H9 (cell line): ENCODE results near the gene MYB. TPM values are rescaled to one million over a fixed set of nuclear protein-coding genes. Genes with fewer than 3 reads are reported as not detected.

Experiments used
- DNase-seq: peaks from one replicate; pipeline ENCODE4 v3.0.0-alpha.2; 2017
- H2AFZ ChIP-seq: one replicate; pipeline ENCODE4 v1.6.1; 2013; ENCODE audit warnings: mild to moderate bottlenecking, low read length, control low read depth, moderate library complexity
- H2AK5ac ChIP-seq: 2 replicates; pipeline ENCODE4 v1.6.1; 2013; ENCODE audit warnings: low read length, control low read depth, mixed read lengths; ENCODE audit not compliant: insufficient read length
- H2BK120ac ChIP-seq: one replicate; pipeline ENCODE4 v1.6.1; 2013; ENCODE audit warnings: low read depth, mild to moderate bottlenecking, low read length, control low read depth, inconsistent platforms; ENCODE audit not compliant: poor library complexity, severe bottlenecking
- H2BK12ac ChIP-seq: 2 replicates; pipeline ENCODE4 v1.6.1; 2013; ENCODE audit warnings: low read length, control low read depth, mixed read lengths, low read depth; ENCODE audit not compliant: insufficient read length
- H2BK15ac ChIP-seq: 2 replicates; pipeline ENCODE4 v1.6.1; 2013; ENCODE audit warnings: low read depth, low read length, control low read depth
- H2BK20ac ChIP-seq: one replicate; pipeline ENCODE4 v1.6.1; 2013; ENCODE audit warnings: low read depth, mild to moderate bottlenecking, low read length, control low read depth, inconsistent platforms; ENCODE audit not compliant: poor library complexity, severe bottlenecking
- H2BK5ac ChIP-seq: 2 replicates; pipeline ENCODE4 v1.6.1; 2013; ENCODE audit warnings: low read length, control low read depth, mixed read lengths; ENCODE audit not compliant: insufficient read length
- H3K14ac ChIP-seq: 2 replicates; pipeline ENCODE4 v1.6.1; 2013; ENCODE audit warnings: low read length, control low read depth; ENCODE audit not compliant: insufficient read depth
- H3K18ac ChIP-seq: 2 replicates; pipeline ENCODE4 v1.6.1; 2013; ENCODE audit warnings: low read depth, mild to moderate bottlenecking, mixed read lengths, low read length, control low read depth; ENCODE audit not compliant: insufficient read length
- H3K23ac ChIP-seq: 2 replicates; pipeline ENCODE4 v1.6.1; 2013; ENCODE audit warnings: low read length, control low read depth, mixed read lengths, low read depth; ENCODE audit not compliant: insufficient read length
- H3K23me2 ChIP-seq: 2 replicates; pipeline ENCODE4 v1.6.1; 2013; ENCODE audit warnings: low read depth, mild to moderate bottlenecking, mixed read lengths, low read length, control low read depth; ENCODE audit not compliant: insufficient read length, poor library complexity, severe bottlenecking
- H3K27ac ChIP-seq: 2 replicates; pipeline ENCODE4 v1.5.1; 2013; ENCODE audit warnings: low read length, control low read depth, mixed read lengths, low read depth; ENCODE audit not compliant: insufficient read length
- H3K27me3 ChIP-seq: 2 replicates; pipeline ENCODE4 v1.6.1; 2013; ENCODE audit warnings: low read length, control low read depth, inconsistent platforms; ENCODE audit not compliant: insufficient read depth
- H3K4ac ChIP-seq: 2 replicates; pipeline ENCODE4 v1.6.1; 2013; ENCODE audit warnings: low read depth, mild to moderate bottlenecking, control low read depth, inconsistent platforms, low read length, moderate library complexity
- H3K4me1 ChIP-seq: 2 replicates; pipeline ENCODE4 v1.6.1; 2013; ENCODE audit warnings: low read length, control low read depth, inconsistent platforms; ENCODE audit not compliant: insufficient read depth
- H3K4me2 ChIP-seq: 2 replicates; pipeline ENCODE4 v1.6.1; 2013; ENCODE audit warnings: low read length, control low read depth, mixed read lengths; ENCODE audit not compliant: insufficient read length, insufficient read depth
- H3K56ac ChIP-seq: 2 replicates; pipeline ENCODE4 v1.6.1; 2013; ENCODE audit warnings: low read depth, mild to moderate bottlenecking, mixed read lengths, low read length, control low read depth; ENCODE audit not compliant: insufficient read length
- H3K79me1 ChIP-seq: 2 replicates; pipeline ENCODE4 v1.6.1; 2013; ENCODE audit warnings: low read depth, mild to moderate bottlenecking, moderate library complexity, low read length, control low read depth, inconsistent platforms; ENCODE audit not compliant: insufficient read depth, poor library complexity, severe bottlenecking
- H3K79me2 ChIP-seq: 2 replicates; pipeline ENCODE4 v1.6.1; 2013; ENCODE audit warnings: low read length, control low read depth, inconsistent platforms; ENCODE audit not compliant: insufficient read depth
- H3K9ac ChIP-seq: 2 replicates; pipeline ENCODE4 v1.6.1; 2013; ENCODE audit warnings: low read length, control low read depth, mixed read lengths; ENCODE audit not compliant: insufficient read length; ENCODE audit errors: extremely low read depth
- H3K9me3 ChIP-seq: one replicate; pipeline ENCODE4 v1.6.1; 2013; ENCODE audit warnings: low read depth, low read length, inconsistent platforms; ENCODE audit not compliant: control insufficient read depth
- H3T11ph ChIP-seq: one replicate; pipeline ENCODE4 v1.6.1; 2013; ENCODE audit warnings: mild to moderate bottlenecking, low read length, control low read depth, inconsistent platforms
- H4K20me1 ChIP-seq: one replicate; pipeline ENCODE4 v1.6.1; 2013; ENCODE audit not compliant: control insufficient read depth, insufficient read length, insufficient read depth
- H4K5ac ChIP-seq: 2 replicates; pipeline ENCODE4 v1.6.1; 2013; ENCODE audit warnings: low read depth, mild to moderate bottlenecking, mixed read lengths, low read length, control low read depth; ENCODE audit not compliant: insufficient read length
- H4K8ac ChIP-seq: replicated peaks from 2 replicates; pipeline ENCODE4 v1.6.1; 2013; ENCODE audit warnings: low read length, control low read depth, mixed read lengths, low read depth; ENCODE audit not compliant: insufficient read length
- H4K91ac ChIP-seq: 2 replicates; pipeline ENCODE4 v1.6.1; 2013; ENCODE audit warnings: low read depth, mild to moderate bottlenecking, moderate library complexity, mixed read lengths, low read length, control low read depth; ENCODE audit not compliant: insufficient read length
- H3K27ac Mint-ChIP-seq, 3 experiments: 2 replicates in 2 of 3; 3 replicates in 1 of 3; pipeline ENCODE4 v1.8.0; 2020 to 2021; ENCODE audit warnings: mixed read lengths in 3 of 3, mild to moderate bottlenecking in 1 of 3, moderate library complexity in 1 of 3
- H3K27me3 Mint-ChIP-seq: 2 replicates; pipeline ENCODE4 v1.8.0; 2021; ENCODE audit warnings: low read depth, mild to moderate bottlenecking, moderate library complexity, mixed read lengths
- H3K36me3 Mint-ChIP-seq, 3 experiments: 2 replicates in 2 of 3; 3 replicates in 1 of 3; pipeline ENCODE4 v1.8.0; 2020 to 2021; ENCODE audit warnings: low read depth in 3 of 3, mixed read lengths in 3 of 3; ENCODE audit not compliant: insufficient read depth in 1 of 3
- H3K4me1 Mint-ChIP-seq, 2 experiments: 2 replicates each; pipeline ENCODE4 v1.8.0; 2020; ENCODE audit warnings: mixed read lengths in 2 of 2
- H3K4me3 Mint-ChIP-seq, 2 experiments: 2 replicates in 1 of 2; 3 replicates in 1 of 2; pipeline ENCODE4 v1.8.0; 2020 to 2021; ENCODE audit warnings: mild to moderate bottlenecking in 2 of 2, mixed read lengths in 2 of 2, moderate library complexity in 1 of 2
- H3K9me3 Mint-ChIP-seq, 2 experiments: 2 replicates in 1 of 2; 3 replicates in 1 of 2; pipeline ENCODE4 v1.8.0; 2020; ENCODE audit warnings: mild to moderate bottlenecking in 2 of 2, mixed read lengths in 2 of 2, moderate library complexity in 1 of 2
- CTCF ChIP-seq: fragments of 200-600 bp; sonication (generic); conservative IDR thresholded peaks from 3 replicates; pipeline ENCODE4 v1.8.0; 2021; ENCODE audit warnings: antibody characterized with exemption, mild to moderate bottlenecking
- WGBS: extraction: QIAGEN DNeasy Blood & Tissue Kit; methylation state at CpG from one replicate; pipeline ENCODE4 v1.1.7; 2013; ENCODE audit warnings: missing lambda C conversion rate, low lambda C conversion rate, mixed read lengths; ENCODE audit not compliant: insufficient read length; ENCODE audit errors: extremely low coverage; 5-methylcytosine and 5-hydroxymethylcytosine counted together
- total RNA-seq: library from RNA; stranded (reverse); gene quantifications from 2 replicates; pipeline ENCODE4 v1.2.1, GENCODE V29; 2021

The MYB gene
- total RNA-seq, 1 experiment from 2014 or later = 5.8 TPM

GRCh38 chr6:135158397-135158796 is 22.7 kb upstream of the MYB start:
- Histone ChIP-seq H4K20me1 (no peaks in the 10 kb centered on the region), H3K27ac (no peak overlapping the region), H4K8ac (no peak overlapping the region), H3K23me2 (no peaks in the 10 kb centered on the region), H2BK120ac (no peak overlapping the region), H3K79me2 (no peaks in the 10 kb centered on the region), H2AK5ac (no peak overlapping the region), H4K5ac (no peak overlapping the region), H3K23ac (no peak overlapping the region), H4K91ac (no peak overlapping the region), H2BK15ac (no peak overlapping the region), H3K18ac (no peak overlapping the region), H3K9ac (no peak overlapping the region), H3K4me1 (no peaks in the 10 kb centered on the region), H2BK12ac (no peak overlapping the region), H3K56ac (no peak overlapping the region), H3T11ph (no peak overlapping the region), H3K9me3 (no peaks in the 10 kb centered on the region), H3K27me3 (no peaks in the 10 kb centered on the region), H2BK20ac (no peak overlapping the region), H3K4me2 (no peak overlapping the region), H3K79me1 (no peaks in the 10 kb centered on the region), H3K4ac (no peak overlapping the region), H2AFZ (no peak overlapping the region), H3K14ac (no peak overlapping the region), H2BK5ac (no peak overlapping the region)
- no peak overlapping the region for H3K4me3 Mint-ChIP-seq
- H3K27me3 Mint-ChIP-seq = peaks cover 2% of the 10 kb centered on the region; the same call in 1 of the 2 replicates
- no peak for TF ChIP-seq CTCF
- peaks cover 0 to 3% of the 10 kb centered on the region in 2 experiments; a peak in 2 of 5 replicates for H3K9me3 Mint-ChIP-seq
- H3K36me3 Mint-ChIP-seq = no peaks in the 10 kb centered on the region
- no peak overlapping the region for H3K27ac Mint-ChIP-seq
- WGBS = no CpG with 5 or more reads among the region's 4 CpGs
- no peak for DNase-seq
- peaks cover 7% of the 10 kb centered on the region in 2 experiments; a peak in 3 of 4 replicates for H3K4me1 Mint-ChIP-seq
